Caco-2 (cell line): ENCODE data around the gene VARS2. TPM values are rescaled to one million over a fixed set of nuclear protein-coding genes. Genes with fewer than 3 reads are reported as not detected.

ENCODE experiments used
- BruUV-seq: library from RNA; stranded (reverse); fragments of 400-500 nt; replicated peaks from 2 replicates; lab custom pipeline; 2021; lab: Mats Ljungman, UMichigan
- CTCF ChIA-PET: fragments of 300-600 bp; sonication (Branson Sonifier 250); formaldehyde crosslinking; loops from one replicate; lab custom pipeline; 2022; ENCODE audit warnings: antibody characterized with exemption; lab: Charles Lee
- POLR2A ChIA-PET: fragments of 300-600 bp; sonication (Branson Sonifier 250); formaldehyde crosslinking; loops from one replicate; lab custom pipeline; 2022; ENCODE audit warnings: antibody characterized with exemption; lab: Charles Lee
- DNase-seq, 2 experiments: peaks; one replicate each; pipeline versions ENCODE4 v3.0.0 to v3.0.0-alpha.2; 2020 to 2022
- H3K27me3 ChIP-seq: replicated peaks from 2 replicates; pipeline ENCODE4 v1.6.0; 2011; ENCODE audit warnings: low read length; ENCODE audit not compliant: control insufficient read depth, insufficient read depth
- H3K36me3 ChIP-seq: 2 replicates; pipeline ENCODE4 v1.5.1; 2011; ENCODE audit warnings: low read length; ENCODE audit not compliant: control insufficient read depth, insufficient read depth
- H3K4me1 ChIP-seq: fragments of 250-450 bp; sonication (Bioruptor Pico); 2 replicates; pipeline ENCODE4 v1.5.1; 2020; ENCODE audit warnings: mild to moderate bottlenecking
- H3K4me3 ChIP-seq: 2 replicates; pipeline ENCODE4 v1.5.1; 2011; ENCODE audit warnings: low read depth, mild to moderate bottlenecking, control low read depth, low read length
- H3K9me3 ChIP-seq: fragments of 250-450 bp; sonication (Bioruptor Pico); 2 replicates; pipeline ENCODE4 v1.5.1; 2020; ENCODE audit warnings: mild to moderate bottlenecking, moderate library complexity
- H3K27ac Mint-ChIP-seq: one replicate; pipeline ENCODE4 v1.8.0; 2022; ENCODE audit warnings: mixed read lengths; ENCODE audit not compliant: unreplicated experiment
- H3K27me3 Mint-ChIP-seq: one replicate; pipeline ENCODE4 v1.8.0; 2022; ENCODE audit warnings: mixed read lengths; ENCODE audit not compliant: insufficient read depth, unreplicated experiment
- H3K36me3 Mint-ChIP-seq: one replicate; pipeline ENCODE4 v1.8.0; 2022; ENCODE audit warnings: mild to moderate bottlenecking, mixed read lengths; ENCODE audit not compliant: insufficient read depth, unreplicated experiment
- H3K4me1 Mint-ChIP-seq: one replicate; pipeline ENCODE4 v1.8.0; 2022; ENCODE audit warnings: low read depth, mixed read lengths; ENCODE audit not compliant: unreplicated experiment
- H3K4me3 Mint-ChIP-seq: one replicate; pipeline ENCODE4 v1.8.0; 2022; ENCODE audit warnings: mild to moderate bottlenecking, moderate library complexity, mixed read lengths; ENCODE audit not compliant: unreplicated experiment
- H3K9me3 Mint-ChIP-seq: one replicate; pipeline ENCODE4 v1.8.0; 2022; ENCODE audit warnings: mixed read lengths; ENCODE audit not compliant: unreplicated experiment
- intact Hi-C: fragments of 100-400 bp; cut with micrococcal nuclease; formaldehyde crosslinking; loops from one replicate; pipeline ENCODE4 v1.10.0; 2022; ENCODE audit not compliant: unreplicated experiment
- microRNA-seq: library from miRNA; unstranded; fragments of <30 nt; microRNA quantifications from one replicate; pipeline ENCODE4 v1.2.0, GENCODE V29; 2022
- total RNA-seq: library from RNA; stranded (reverse); gene quantifications from 2 replicates; pipeline ENCODE4 v1.2.3, GENCODE V29; 2022
- TF ChIP-seq, protein P1 (sequence below), 2 experiments: fragments of 200-600 bp in 1 of 2; IDR thresholded peaks; 1 replicate in 1 of 2; 2 replicates in 1 of 2; pipeline versions ENCODE4 v1.5.1 to v1.8.0; 2011 to 2022; ENCODE audit warnings: antibody characterized with exemption in 1 of 2, control low read depth in 1 of 2, inconsistent platforms in 1 of 2, low read depth in 1 of 2, low read length in 1 of 2, mild to moderate bottlenecking in 1 of 2, moderate library complexity in 1 of 2; ENCODE audit not compliant: insufficient read depth in 1 of 2, severe bottlenecking in 1 of 2, unreplicated experiment in 1 of 2

The VARS2 gene
- total RNA-seq, 1 experiment from 2014 or later = 37.5 TPM

DNA sequence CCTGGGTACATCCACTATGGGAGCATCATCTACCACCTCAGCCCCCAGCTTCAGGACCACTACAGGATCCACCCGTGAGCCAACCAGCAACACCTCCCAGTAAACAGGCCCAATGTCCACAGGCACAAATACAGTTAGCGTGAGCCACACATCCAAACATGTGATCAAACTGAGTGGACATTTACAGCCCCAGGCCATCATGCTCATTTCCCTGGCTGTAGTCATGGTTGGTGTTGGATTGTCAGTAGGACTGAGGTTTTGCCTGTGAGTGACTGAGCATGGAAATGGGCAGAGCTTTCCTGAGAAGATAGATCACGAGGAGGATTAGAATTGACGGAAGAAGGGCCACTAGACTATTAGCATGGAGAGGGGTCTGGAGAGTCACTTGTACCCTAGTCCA, 58.8 kb downstream of the VARS2 start:
- TF ChIP-seq, protein P1, sequence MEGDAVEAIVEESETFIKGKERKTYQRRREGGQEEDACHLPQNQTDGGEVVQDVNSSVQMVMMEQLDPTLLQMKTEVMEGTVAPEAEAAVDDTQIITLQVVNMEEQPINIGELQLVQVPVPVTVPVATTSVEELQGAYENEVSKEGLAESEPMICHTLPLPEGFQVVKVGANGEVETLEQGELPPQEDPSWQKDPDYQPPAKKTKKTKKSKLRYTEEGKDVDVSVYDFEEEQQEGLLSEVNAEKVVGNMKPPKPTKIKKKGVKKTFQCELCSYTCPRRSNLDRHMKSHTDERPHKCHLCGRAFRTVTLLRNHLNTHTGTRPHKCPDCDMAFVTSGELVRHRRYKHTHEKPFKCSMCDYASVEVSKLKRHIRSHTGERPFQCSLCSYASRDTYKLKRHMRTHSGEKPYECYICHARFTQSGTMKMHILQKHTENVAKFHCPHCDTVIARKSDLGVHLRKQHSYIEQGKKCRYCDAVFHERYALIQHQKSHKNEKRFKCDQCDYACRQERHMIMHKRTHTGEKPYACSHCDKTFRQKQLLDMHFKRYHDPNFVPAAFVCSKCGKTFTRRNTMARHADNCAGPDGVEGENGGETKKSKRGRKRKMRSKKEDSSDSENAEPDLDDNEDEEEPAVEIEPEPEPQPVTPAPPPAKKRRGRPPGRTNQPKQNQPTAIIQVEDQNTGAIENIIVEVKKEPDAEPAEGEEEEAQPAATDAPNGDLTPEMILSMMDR (IDR thresholded peaks at IDR 0.05; ENCODE audit: insufficient read depth in 1 of 2, low read depth in 1 of 2, low read length in 1 of 2, severe bottlenecking in 1 of 2, unreplicated experiment in 1 of 2) = no peak
- no peak for DNase-seq
- Mint-ChIP-seq H3K4me1 (no peaks in the 10 kb centered on the region), H3K4me3 (no peak overlapping the region), H3K27me3 (no peaks in the 10 kb centered on the region), H3K36me3 (no peaks in the 10 kb centered on the region), H3K27ac (no peak overlapping the region), H3K9me3 (no peaks in the 10 kb centered on the region)
- no peaks in the 10 kb centered on the region for H3K27me3 ChIP-seq
- intact Hi-C loops = no loop called here
- no peak overlapping the region for H3K4me3 ChIP-seq
- no peaks in the 10 kb centered on the region for H3K9me3 ChIP-seq
- POLR2A ChIA-PET = no interaction called here
- no peaks in the 10 kb centered on the region for H3K36me3 ChIP-seq
- no peaks in the 10 kb centered on the region for H3K4me1 ChIP-seq
- no TSS peak for BruUV-seq
- CTCF ChIA-PET = no interaction called here

DNA sequence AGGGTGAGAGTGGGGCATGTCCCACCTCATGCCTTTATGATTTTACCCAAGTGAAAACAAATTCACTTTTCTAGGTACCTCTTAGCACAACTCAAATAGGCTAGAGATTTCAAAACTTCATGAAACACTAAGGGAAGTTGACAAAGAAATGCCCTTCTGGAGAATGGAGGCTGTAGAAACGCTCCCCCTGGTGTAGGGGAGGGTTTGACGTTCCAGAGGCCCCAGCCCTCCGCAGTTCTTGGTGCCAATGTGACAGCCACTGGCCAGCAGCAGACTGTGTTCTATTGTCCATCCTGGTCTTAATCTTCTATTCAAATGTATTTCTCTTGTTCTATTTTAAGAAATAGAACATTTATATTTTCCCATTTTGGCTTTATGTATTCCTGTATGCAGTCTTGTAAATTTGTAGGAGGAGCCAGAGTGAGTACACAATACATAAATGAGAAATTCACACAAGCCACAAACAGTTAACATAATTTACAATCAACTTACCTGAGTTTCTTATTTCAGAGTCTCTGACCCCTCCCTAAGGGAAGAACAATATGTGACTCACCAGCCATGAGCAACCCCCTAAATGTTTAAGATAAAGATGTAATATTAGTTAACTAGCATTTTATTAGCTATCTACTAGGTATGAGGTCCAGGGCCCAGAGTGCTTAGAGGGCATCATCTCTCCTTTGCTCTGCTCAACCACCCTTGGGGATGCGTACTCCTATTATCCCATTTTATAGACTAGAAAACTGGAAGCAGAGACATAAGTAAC, 60.6 kb downstream of the VARS2 start:
- Histone ChIP-seq H3K9me3 (no peaks in the 10 kb centered on the region), H3K27me3 (no peaks in the 10 kb centered on the region), H3K4me3 (no peak overlapping the region), H3K36me3 (no peaks in the 10 kb centered on the region), H3K4me1 (no peaks in the 10 kb centered on the region)
- TF ChIP-seq, protein P1 (IDR thresholded peaks at IDR 0.05; ENCODE audit: insufficient read depth in 1 of 2, low read depth in 1 of 2, low read length in 1 of 2, severe bottlenecking in 1 of 2, unreplicated experiment in 1 of 2) = no peak
- H3K9me3 Mint-ChIP-seq = no peaks in the 10 kb centered on the region
- intact Hi-C loops = loop anchor here (2.0 kb wide), 1 partner anchor 60 kb away; the partner anchor contains the start of gene VARS2
- POLR2A ChIA-PET = no interaction called here
- no peaks in the 10 kb centered on the region for H3K4me1 Mint-ChIP-seq
- peaks cover 4% of the 10 kb centered on the region for H3K27me3 Mint-ChIP-seq
- peak in 1 of 2 experiments; percentile 18 for DNase-seq
- H3K36me3 Mint-ChIP-seq = no peaks in the 10 kb centered on the region
- CTCF ChIA-PET = no interaction called here
- no peak overlapping the region for H3K27ac Mint-ChIP-seq
- no peak overlapping the region for H3K4me3 Mint-ChIP-seq
- no TSS peak for BruUV-seq

Small RNA genes lying within 50 kb of the gene (microRNA-seq; reads per million reads assigned to microRNA genes)
- gene MIR4640 = 5.9 reads per million, percentile 37 among the genes with 10 or more reads in this experiment

Other genes starting within 250 kb of the VARS2 start
- gene DHX16, start 241.2 kb upstream of the VARS2 start, total RNA-seq = 36.6 and 40.6 TPM in 2 replicates
- gene PPP1R18, start 227.6 kb upstream of the VARS2 start, total RNA-seq = 6.6 and 9.7 TPM in 2 replicates
- gene NRM, start 223.3 kb upstream of the VARS2 start, total RNA-seq = 31.7 and 32.1 TPM in 2 replicates
- 46.6 and 48.6 TPM in 2 replicates for gene MDC1, start 197.0 kb upstream of the VARS2 start, total RNA-seq
- gene TUBB, start 193.9 kb upstream of the VARS2 start, total RNA-seq = 742 and 788 TPM in 2 replicates
- 101 and 113 TPM in 2 replicates for gene FLOT1, start 171.6 kb upstream of the VARS2 start, total RNA-seq
- 13.0 and 17.4 TPM in 2 replicates for gene IER3, start 169.7 kb upstream of the VARS2 start, total RNA-seq
- gene DDR1, start 29.7 kb upstream of the VARS2 start, total RNA-seq = 113 and 115 TPM in 2 replicates
- gene GTF2H4, start 6.0 kb upstream of the VARS2 start, total RNA-seq = 40.6 and 43.6 TPM in 2 replicates
- gene SFTA2, start 17.9 kb downstream of the VARS2 start, total RNA-seq = 6.6 and 9.6 TPM in 2 replicates
- gene MUCL3, start 26.7 kb downstream of the VARS2 start, total RNA-seq = 0.16 TPM in 1 of 2 replicates, not detected in the other
- not detected in 2 replicates for gene MUC21, start 69.5 kb downstream of the VARS2 start, total RNA-seq
- not detected in 2 replicates for gene MUC22, start 96.2 kb downstream of the VARS2 start, total RNA-seq
- not detected in 2 replicates for gene C6orf15, start 198.3 kb downstream of the VARS2 start, total RNA-seq
- 0.75 and 0.88 TPM in 2 replicates for gene PSORS1C1, start 200.6 kb downstream of the VARS2 start, total RNA-seq
- not detected in 2 replicates for gene CDSN, start 206.2 kb downstream of the VARS2 start, total RNA-seq
- not detected in 2 replicates for gene PSORS1C2, start 224.8 kb downstream of the VARS2 start, total RNA-seq
- gene CCHCR1, start 243.6 kb downstream of the VARS2 start, total RNA-seq = 37.7 and 43.2 TPM in 2 replicates
- 19.3 and 20.3 TPM in 2 replicates for gene TCF19, start 244.4 kb downstream of the VARS2 start, total RNA-seq